ENCODE measurements around the gene RBM14. TPM values are rescaled to one million over a fixed set of nuclear protein-coding genes. Genes with fewer than 3 reads are reported as not detected.

RBM14 gene
- polyA plus RNA-seq, 1 donor (not counting 4 experiments of a cell fraction or from before 2014, with no cell fraction given), result 16.6 TPM

DNA sequence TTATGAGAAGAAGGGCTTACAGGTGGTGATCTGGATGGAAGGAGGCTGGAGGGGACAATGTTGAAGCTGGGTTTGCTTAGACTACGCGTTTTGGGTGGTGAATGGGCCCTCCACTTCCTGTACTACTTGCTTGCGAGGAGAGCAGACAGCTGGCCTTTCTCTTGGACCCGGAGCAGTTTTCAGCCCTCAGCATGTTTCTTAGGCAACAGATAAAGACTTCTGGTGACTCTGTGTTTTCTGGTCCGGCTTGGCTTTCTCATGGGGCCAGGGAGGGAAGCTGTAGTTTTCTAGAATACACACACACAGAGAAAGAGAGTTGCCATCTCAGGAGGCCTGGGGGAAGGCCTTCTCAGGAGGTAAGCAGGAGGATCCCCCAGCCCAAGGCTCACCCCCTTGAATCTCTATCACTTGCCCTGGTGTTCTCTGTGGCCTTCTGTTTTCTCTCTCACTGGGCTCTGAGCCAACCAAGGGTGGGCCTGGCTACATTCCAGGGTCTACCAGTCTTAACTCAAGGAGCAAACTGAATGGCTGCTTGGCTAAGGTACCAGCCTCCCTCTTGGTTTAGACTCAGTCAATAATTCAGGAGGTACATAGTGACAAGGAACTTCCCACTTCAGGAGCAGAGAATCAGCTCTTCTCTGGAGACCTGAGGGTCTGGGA, 21.1 kb upstream of the RBM14 start:
- Histone ChIP-seq H3K27ac (ENCODE audit: control insufficient read depth, insufficient read depth, low read length) (no peak overlapping the region), H4K20me1 (ENCODE audit: control insufficient read depth, extremely low read depth, insufficient read depth, low read length) (no peaks in the 10 kb centered on the region), H3K79me2 (ENCODE audit: control insufficient read depth, insufficient read depth, low read length) (peaks cover 6% of the 10 kb centered on the region), H3K36me3 (ENCODE audit: control insufficient read depth in 2 of 2, extremely low read depth in 1 of 2, insufficient read depth in 2 of 2, low read length in 2 of 2) (peaks cover 1 to 8% of the 10 kb centered on the region in 2 experiments), H3K27me3 (ENCODE audit: control insufficient read depth, extremely low read depth, insufficient read depth, low read length) (no peaks in the 10 kb centered on the region), H3K4me3 (ENCODE audit: control insufficient read depth in 2 of 3, extremely low read depth in 1 of 3, insufficient read depth in 2 of 3, low read depth in 1 of 3, low read length in 3 of 3) (no peak overlapping the region), H3K4me2 (ENCODE audit: control insufficient read depth, extremely low read depth, insufficient read depth, low read depth, low read length) (no peak overlapping the region), H3K9me1 (ENCODE audit: control insufficient read depth, extremely low read depth, insufficient read depth, low read length) (no peaks in the 10 kb centered on the region), H3K4me1 (ENCODE audit: control insufficient read depth, extremely low read depth, insufficient read depth, low read length) (peaks cover 11% of the 10 kb centered on the region), H3K9ac (ENCODE audit: control insufficient read depth, extremely low read depth, insufficient read depth, low read length) (no peak overlapping the region), H2AFZ (ENCODE audit: control insufficient read depth, low read length) (no peak overlapping the region), H3K9me3 (ENCODE audit: control insufficient read depth, low read depth, low read length) (no peaks in the 10 kb centered on the region)
- DNase-seq (ENCODE audit: low read depth, low spot score), result no peak
- TF ChIP-seq EZH2 (IDR thresholded peaks at IDR 0.05; ENCODE audit: low read length), result no peak
- TF ChIP-seq, protein P1, sequence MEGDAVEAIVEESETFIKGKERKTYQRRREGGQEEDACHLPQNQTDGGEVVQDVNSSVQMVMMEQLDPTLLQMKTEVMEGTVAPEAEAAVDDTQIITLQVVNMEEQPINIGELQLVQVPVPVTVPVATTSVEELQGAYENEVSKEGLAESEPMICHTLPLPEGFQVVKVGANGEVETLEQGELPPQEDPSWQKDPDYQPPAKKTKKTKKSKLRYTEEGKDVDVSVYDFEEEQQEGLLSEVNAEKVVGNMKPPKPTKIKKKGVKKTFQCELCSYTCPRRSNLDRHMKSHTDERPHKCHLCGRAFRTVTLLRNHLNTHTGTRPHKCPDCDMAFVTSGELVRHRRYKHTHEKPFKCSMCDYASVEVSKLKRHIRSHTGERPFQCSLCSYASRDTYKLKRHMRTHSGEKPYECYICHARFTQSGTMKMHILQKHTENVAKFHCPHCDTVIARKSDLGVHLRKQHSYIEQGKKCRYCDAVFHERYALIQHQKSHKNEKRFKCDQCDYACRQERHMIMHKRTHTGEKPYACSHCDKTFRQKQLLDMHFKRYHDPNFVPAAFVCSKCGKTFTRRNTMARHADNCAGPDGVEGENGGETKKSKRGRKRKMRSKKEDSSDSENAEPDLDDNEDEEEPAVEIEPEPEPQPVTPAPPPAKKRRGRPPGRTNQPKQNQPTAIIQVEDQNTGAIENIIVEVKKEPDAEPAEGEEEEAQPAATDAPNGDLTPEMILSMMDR (optimal IDR thresholded peaks at IDR 0.05 in 1 of 3, IDR thresholded peaks at IDR 0.05 in 1 of 3, conservative IDR thresholded peaks at IDR 0.05 in 1 of 3; ENCODE audit: extremely low read depth in 1 of 3, insufficient read depth in 2 of 3, low read length in 3 of 3), result no peak
- dilution Hi-C loops (cut with MboI; ENCODE audit: extremely low pct_ligation_motif_present, low sequenced_read_pairs), result no loop called here
- no peak for FAIRE-seq

DNA sequence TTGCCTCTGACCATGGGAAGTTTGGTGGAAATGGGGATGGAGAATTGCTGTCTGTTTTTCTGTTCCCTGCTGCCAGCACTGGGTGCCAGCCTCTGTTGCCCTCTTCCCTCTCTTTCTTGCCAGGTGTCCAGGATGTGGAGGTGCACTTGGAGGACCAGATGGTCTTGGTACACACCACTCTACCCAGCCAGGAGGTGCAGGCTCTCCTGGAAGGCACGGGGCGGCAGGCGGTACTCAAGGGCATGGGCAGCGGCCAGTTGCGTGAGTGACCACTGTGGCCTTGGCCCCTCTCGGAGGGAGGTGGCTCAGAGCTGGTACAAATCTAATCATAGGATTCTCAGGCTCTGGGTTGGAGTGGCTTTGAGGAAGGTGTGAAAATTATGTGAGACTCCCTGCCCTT, 17.4 kb upstream of the RBM14 start:
- no peak for DNase-seq (ENCODE audit: low read depth, low spot score)
- no peak for FAIRE-seq
- Histone ChIP-seq H3K36me3 (ENCODE audit: control insufficient read depth in 2 of 2, extremely low read depth in 1 of 2, insufficient read depth in 2 of 2, low read length in 2 of 2) (peaks cover 1 to 16% of the 10 kb centered on the region in 2 experiments), H3K9ac (ENCODE audit: control insufficient read depth, extremely low read depth, insufficient read depth, low read length) (no peak overlapping the region), H3K4me1 (ENCODE audit: control insufficient read depth, extremely low read depth, insufficient read depth, low read length) (peaks cover 7% of the 10 kb centered on the region), H2AFZ (ENCODE audit: control insufficient read depth, low read length) (no peak overlapping the region), H3K4me2 (ENCODE audit: control insufficient read depth, extremely low read depth, insufficient read depth, low read depth, low read length) (no peak overlapping the region), H4K20me1 (ENCODE audit: control insufficient read depth, extremely low read depth, insufficient read depth, low read length) (no peaks in the 10 kb centered on the region), H3K27ac (ENCODE audit: control insufficient read depth, insufficient read depth, low read length) (no peak overlapping the region), H3K27me3 (ENCODE audit: control insufficient read depth, extremely low read depth, insufficient read depth, low read length) (no peaks in the 10 kb centered on the region), H3K9me1 (ENCODE audit: control insufficient read depth, extremely low read depth, insufficient read depth, low read length) (no peaks in the 10 kb centered on the region), H3K79me2 (ENCODE audit: control insufficient read depth, insufficient read depth, low read length) (no peaks in the 10 kb centered on the region), H3K4me3 (ENCODE audit: control insufficient read depth in 2 of 3, extremely low read depth in 1 of 3, insufficient read depth in 2 of 3, low read depth in 1 of 3, low read length in 3 of 3) (no peak overlapping the region), H3K9me3 (ENCODE audit: control insufficient read depth, low read depth, low read length) (no peaks in the 10 kb centered on the region)
- TF ChIP-seq, protein P1 (optimal IDR thresholded peaks at IDR 0.05 in 1 of 3, IDR thresholded peaks at IDR 0.05 in 1 of 3, conservative IDR thresholded peaks at IDR 0.05 in 1 of 3; ENCODE audit: extremely low read depth in 1 of 3, insufficient read depth in 2 of 3, low read length in 3 of 3), result no peak
- TF ChIP-seq EZH2 (IDR thresholded peaks at IDR 0.05; ENCODE audit: low read length), result no peak
- dilution Hi-C loops (cut with MboI; ENCODE audit: extremely low pct_ligation_motif_present, low sequenced_read_pairs), result no loop called here

Measured in keratinocyte (primary cell).